ENCODE data around the gene NDOR1.
"Not testable (repeated sequence)": the region's sequence is repeated elsewhere in the genome, so short reads cannot be mapped to it uniquely, and the experiment has no call there.

NDOR1 gene

DNA sequence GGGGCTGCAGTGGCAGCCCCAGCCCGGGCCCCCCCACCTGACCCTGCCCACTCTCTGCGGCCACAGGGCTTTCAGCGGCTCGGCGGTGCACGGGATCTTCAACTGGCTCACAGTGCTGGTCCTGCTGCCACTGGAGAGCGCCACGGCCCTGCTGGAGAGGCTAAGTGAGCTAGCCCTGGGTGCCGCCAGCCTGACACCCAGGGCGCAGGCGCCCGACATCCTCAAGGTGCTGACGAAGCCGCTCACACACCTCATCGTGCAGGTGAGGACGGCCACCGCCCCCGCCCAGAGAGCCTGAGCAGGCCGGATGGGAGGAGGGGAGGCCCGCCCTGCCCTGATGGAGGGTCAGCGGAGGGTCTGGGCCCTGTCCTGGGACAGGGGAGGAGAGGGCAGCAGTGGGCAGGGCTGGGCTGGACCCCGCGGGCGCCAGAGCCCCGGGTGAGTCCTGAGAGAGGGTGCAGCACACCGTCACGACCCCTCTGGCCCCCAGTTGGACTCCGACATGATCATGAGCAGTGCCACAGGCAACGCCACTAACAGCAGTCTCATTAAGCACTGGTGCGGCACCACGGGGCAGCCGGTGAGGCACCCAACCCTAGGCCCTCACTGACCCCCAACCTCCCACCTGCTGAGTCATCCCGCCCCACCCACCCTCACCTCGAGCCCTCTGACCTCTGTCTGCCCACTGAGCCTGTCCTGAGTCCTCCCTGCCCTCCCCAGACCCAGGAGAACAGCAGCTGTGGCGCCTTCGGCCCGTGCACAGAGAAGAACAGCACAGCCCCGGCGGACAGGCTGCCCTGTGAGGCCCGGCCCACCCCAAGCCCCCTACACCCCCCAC, 27.9 kb downstream of the NDOR1 start:
- DNase-seq, result no peak

DNA sequence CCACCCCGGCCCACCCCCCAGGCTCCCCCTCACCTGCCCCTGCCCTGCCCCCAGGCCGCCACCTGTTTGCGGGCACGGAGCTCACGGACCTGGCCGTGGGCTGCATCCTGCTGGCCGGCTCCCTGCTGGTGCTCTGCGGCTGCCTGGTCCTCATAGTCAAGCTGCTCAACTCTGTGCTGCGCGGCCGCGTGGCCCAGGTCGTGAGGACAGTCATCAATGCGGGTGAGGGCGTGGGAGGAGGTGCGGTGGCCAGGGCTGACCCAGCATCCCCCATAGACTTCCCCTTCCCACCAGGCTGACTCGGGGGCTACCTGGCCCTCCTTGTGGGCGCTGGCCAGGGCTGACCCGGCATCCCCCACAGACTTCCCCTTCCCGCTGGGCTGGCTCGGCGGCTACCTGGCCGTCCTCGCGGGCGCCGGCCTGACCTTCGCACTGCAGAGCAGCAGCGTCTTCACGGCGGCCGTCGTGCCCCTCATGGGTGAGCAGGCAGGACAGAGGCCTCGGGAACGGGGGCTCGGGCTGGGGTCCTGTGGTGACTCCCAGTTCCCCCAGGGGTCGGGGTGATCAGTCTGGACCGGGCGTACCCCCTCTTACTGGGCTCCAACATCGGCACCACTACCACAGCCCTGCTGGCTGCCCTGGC, 28.7 kb downstream of the NDOR1 start:
- no peak for DNase-seq

DNA sequence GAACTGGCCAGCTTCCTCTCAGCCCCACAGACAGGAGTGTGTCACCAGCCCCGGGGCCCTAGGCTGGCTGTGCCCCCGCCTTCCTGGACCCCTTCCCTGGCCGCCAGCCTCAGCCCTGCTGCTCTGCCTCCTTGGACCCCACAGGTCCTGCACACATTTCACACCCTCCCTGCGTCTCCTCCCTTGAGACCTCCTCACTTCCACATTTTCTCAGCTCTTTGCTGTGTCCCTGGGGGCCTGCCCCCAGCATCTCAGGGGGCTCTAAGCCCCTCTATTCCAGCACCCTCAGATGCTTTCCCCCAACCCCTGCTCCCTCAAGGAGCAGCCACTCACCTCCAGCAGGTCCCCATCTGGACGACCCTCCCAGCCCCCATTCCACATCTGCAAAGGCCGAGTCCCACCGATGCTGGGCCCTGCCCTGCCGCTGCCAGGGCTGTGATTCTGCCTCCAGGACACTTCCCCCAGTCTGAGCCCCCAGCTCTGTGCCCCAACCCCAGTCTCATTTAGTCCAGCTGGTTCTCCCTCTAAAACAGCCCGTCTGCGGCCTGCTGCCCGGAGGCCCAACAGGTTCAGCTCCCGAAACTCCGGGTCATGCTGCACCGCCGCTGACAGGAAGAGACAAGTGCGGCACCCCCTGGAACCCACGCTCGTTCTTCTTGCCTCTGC, 29.4 kb downstream of the NDOR1 start:
- no peak for DNase-seq

DNA sequence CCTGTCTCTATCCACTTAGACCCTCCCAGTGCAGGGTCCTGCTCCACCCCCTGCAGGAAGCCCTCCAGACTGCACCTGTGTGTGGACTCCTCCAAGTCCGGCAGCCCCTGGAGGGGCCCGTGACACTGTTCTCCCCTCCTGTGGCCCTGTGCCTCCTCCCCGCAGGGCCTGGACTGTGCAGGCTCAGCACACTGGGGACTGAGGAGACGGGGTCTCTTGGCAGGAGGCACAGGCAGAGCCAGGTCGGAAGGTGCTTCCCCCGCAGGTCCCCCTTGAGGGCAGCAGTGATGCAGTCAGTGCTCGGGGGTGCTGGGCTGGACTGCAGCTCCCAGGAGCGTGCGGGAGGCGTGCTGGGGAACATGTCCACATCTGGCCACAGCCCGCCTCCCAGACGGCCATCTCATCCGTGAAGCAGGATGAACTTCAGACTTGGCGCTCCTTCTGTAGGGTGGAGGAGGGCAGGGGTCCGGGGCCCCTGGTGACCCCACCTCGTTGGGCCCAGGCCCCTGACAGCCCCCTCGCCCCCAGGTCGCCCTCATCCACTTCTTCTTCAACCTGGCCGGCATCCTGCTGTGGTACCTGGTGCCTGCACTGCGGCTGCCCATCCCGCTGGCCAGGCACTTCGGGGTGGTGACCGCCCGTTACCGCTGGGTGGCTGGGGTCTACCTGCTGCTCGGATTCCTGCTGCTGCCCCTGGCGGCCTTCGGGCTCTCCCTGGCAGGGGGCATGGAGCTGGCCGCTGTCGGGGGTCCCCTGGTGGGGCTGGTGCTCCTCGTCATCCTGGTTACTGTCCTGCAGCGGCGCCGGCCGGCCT, 30.1 kb downstream of the NDOR1 start:
- DNase-seq, result no peak

DNA sequence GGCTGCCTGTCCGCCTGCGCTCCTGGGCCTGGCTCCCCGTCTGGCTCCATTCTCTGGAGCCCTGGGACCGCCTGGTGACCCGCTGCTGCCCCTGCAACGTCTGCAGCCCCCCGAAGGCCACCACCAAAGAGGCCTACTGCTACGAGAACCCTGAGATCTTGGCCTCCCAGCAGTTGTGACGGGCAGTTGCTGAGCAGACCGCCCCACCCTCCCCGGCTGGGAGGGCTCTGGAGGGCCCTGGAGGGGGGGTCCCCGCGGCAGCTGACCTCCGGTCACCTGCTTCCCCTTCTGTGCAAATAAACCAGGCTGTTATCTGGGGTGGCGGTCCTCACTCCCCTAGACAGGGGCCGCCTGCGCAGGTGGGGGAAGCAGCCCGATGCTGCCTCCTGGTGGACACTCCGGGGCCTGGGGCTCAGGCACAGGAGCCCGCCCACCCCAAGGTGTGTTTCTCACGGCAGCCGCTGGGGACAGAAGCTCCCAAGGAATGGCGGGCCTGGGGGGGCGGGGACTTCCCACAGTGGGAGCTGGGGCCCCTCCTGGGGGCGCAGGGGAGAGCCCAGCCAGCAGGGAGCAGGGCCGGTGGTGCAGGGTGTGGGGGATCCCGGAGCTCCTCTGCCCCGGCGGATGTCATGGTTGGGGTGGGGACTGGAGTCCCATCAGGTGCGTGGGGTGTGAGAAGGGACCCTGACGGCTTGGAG, 30.9 kb downstream of the NDOR1 start:
- peak; percentile 73 for DNase-seq

DNA sequence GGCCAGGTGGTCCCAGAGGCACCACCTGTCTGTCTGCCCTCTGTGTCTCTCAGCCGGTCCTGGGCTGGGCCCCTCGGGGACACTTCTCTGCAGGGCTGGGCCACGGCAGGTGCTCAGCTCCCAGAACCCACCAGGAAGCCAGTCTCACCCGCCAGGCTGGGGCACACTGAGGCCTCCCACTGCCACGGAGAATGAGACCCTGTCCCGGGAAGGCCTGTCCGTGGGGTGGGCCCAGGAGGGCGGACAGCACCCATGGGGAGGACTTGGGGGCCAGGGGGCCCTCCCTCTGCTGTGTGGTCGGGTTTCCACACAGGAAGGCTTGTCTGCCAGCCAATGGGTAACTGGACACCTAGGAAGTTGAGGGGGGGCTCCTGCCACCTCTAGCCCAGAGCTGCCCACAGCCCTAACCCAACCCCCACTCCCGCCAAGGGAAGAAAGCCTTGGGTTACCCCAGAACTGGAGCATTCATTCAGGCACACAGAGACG, 31.5 kb downstream of the NDOR1 start:
- no peak for DNase-seq

DNA sequence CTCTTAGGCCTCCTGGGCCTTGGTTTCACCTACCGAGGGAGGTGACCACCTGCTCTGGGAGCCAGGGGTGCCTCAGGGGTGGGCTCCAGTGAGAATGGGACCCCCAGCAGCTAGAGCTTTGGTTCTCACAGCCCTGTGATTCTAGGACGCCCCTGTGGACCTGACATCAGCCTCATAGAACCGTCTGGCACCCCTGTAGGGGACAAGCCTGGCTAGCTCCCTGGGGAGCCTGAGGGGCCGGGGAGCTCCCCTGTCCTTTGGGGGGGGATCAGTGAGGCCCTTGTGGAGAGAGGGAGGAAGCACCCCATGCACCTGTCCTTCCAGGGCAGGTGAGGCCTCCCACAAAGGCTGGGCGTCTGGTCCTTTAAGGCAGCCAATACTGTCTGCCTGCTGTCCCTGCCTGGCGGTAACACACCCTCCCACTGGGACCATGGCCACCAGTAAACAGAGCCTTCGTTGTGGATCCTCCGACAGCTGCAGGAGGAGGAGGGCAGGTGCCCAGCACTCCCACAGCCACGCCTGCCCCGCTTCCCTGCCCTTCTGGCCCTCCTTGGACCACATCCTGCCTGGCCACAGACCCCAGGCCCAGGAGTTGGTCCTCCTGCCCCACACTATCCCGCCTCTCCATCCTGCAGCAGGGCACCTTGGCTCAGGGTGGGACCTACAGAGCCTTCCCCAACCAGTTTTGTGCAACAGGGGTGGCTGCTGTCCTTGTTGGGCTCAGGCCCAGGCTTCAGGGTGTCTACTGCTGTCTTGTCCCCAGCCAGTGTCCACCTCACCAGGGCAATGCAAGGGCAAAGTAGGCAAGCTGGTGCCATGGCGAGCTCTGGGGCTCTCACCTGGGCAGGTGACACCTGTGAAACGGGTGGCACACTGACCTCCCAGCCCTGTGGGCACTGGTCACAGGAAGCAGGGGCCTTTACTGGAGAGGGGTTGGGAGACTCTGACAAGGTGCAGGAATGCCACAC, 32.5 kb downstream of the NDOR1 start:
- no peak for DNase-seq

DNA sequence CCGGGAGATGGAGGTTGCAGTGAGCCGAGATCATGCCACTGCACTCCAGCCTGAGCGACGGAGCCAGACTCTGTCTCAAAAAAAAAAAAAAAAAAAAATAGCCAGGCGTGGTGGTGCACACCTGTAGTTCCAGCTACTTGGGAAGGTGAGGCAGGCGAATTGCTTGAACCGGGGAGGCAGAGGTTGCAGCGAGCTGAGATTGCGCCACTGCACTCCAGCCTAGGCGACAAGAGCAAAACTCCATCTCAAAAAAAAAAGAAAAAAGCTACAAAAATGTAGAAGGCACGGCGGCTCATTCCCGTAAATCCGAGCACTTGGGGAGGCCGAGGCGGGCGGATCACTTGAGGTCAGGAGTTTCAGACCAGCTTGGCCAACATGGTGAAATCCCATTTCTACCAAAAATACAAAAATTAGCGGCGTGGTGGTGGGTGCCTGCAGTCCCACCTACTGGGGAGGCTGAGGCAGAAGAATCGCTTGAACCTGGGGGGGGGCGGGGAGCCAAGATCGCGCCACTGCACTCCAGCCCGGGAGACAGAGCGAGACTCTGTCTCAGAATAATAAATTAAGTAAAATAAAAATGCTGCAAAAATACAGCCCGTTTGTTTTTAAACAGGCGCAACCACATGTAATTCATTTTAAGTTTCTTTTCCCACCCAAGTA, 34.2 kb downstream of the NDOR1 start:
- DNase-seq, result not testable (repeated sequence)

DNA sequence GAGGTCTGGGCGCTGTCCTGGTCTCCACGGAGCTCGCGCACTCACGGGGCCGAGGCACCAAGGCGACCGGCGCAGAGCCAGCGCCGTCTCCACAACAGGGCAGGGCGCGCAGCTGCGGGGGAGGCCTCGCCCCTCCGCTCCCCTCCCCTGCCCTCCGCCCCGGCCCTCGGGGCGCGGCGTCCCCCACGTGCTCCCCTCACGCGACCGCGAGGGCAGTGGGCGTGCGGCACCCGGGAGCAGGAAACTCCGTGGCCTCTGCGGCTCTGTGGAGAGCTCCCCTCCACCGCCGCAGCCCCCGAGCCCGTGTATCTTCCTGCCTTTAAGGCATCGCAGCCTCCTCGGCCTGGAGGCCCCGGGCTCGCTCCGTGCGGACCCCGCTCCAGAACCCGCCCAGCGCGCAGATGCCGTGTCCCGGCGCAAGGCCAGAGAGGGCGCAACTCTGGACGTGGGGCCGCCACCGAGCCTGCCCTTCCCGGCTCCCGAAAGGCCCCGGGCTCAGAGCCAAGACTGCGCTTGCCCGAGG, 34.9 kb downstream of the NDOR1 start:
- DNase-seq, result peak; percentile 54

DNA sequence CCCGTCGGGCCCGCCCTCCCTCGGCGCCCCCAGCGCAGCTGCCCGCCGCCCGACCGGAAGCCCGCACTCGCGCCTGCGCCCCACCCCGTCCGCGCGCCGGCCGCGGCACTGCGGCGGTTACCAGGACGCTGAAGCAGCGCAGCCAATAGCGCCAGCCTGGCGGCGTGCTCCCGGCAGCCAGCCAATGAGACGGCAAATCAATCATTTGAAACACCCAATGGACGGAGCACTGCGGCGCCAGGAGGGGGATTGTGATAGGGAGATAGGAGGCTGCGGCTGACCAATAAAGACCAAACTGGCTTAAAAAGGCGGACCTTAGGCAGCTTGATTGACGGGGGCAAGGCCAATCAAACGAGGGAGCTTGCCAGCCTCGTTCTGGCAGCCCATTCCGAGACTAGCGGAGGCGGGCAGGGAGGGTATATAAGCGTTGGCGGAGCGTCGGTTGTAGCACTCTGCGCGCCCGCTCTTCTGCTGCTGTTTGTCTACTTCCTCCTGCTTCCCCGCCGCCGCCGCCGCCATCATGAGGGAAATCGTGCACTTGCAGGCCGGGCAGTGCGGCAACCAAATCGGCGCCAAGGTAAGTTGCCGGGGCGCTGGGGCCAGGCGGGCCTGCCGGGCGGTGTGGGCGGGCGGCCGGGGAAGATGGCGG, 35.5 kb downstream of the NDOR1 start, which contains the start of gene TUBB4B:
TSS of gene TUBB4B (plus strand) at position 447 of the 649 bp plus-strand sequence. CDS start at position 521, 74 bp downstream.
- peak; percentile 100 for DNase-seq

DNA sequence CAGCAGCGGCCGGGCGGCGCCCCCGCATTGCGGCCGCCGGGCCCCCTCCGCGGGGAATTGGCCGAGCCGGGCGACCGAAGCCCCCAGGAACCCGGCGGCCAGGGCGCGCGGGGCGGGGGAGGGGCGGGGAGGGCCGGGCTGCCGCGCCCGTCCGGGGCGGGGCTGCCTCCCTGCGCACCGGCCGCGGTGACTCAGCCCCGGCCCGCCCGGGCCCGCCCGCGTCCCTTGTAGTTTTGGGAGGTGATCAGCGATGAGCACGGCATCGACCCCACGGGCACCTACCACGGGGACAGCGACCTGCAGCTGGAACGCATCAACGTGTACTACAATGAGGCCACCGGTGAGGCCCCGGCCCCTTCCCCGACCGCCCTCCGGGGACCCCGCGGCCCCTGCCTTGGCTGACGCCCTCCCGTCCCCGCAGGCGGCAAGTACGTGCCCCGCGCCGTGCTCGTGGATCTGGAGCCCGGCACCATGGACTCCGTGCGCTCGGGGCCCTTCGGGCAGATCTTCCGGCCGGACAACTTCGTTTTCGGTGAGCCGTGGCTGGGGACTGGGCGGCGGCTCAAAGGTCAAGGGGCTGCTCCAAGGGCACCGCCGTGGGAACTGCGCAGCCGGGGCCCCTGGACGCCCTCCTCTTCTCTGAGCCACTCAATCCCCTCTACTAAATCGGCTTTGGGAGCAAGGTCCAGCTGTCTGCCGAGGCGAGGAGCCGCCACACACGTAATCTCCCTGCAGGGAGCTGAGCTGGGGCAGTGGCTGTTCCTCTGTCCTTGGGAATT, 36.2 kb downstream of the NDOR1 start:
- DNase-seq, result peak; percentile 33

DNA sequence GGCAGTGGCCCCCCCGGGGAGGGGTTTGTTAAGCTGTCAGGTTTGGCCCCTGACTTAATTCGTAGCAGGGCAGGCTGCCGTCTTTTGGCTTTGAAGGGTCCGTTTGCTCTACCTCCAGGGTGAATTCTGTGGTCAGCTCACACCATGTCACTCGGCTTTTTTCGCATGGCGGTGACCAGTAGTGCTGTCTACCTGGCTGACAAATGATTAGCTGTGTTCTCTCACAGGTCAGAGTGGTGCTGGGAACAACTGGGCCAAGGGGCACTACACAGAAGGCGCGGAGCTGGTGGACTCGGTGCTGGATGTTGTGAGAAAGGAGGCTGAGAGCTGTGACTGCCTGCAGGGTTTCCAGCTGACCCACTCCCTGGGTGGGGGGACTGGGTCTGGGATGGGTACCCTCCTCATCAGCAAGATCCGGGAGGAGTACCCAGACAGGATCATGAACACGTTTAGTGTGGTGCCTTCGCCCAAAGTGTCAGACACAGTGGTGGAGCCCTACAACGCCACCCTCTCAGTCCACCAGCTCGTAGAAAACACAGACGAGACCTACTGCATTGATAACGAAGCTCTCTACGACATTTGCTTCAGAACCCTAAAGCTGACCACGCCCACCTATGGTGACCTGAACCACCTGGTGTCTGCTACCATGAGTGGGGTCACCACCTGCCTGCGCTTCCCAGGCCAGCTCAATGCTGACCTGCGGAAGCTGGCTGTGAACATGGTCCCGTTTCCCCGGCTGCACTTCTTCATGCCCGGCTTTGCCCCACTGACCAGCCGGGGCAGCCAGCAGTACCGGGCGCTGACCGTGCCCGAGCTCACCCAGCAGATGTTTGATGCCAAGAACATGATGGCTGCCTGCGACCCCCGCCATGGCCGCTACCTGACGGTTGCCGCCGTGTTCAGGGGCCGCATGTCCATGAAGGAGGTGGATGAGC, 37.0 kb downstream of the NDOR1 start:
- DNase-seq, result no peak

DNA sequence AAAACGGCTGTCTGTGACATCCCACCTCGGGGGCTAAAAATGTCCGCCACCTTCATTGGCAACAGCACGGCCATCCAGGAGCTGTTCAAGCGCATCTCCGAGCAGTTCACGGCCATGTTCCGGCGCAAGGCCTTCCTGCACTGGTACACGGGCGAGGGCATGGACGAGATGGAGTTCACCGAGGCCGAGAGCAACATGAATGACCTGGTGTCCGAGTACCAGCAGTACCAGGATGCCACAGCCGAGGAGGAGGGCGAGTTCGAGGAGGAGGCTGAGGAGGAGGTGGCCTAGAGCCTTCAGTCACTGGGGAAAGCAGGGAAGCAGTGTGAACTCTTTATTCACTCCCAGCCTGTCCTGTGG, 37.7 kb downstream of the NDOR1 start:
- DNase-seq, result not testable (repeated sequence)

DNA sequence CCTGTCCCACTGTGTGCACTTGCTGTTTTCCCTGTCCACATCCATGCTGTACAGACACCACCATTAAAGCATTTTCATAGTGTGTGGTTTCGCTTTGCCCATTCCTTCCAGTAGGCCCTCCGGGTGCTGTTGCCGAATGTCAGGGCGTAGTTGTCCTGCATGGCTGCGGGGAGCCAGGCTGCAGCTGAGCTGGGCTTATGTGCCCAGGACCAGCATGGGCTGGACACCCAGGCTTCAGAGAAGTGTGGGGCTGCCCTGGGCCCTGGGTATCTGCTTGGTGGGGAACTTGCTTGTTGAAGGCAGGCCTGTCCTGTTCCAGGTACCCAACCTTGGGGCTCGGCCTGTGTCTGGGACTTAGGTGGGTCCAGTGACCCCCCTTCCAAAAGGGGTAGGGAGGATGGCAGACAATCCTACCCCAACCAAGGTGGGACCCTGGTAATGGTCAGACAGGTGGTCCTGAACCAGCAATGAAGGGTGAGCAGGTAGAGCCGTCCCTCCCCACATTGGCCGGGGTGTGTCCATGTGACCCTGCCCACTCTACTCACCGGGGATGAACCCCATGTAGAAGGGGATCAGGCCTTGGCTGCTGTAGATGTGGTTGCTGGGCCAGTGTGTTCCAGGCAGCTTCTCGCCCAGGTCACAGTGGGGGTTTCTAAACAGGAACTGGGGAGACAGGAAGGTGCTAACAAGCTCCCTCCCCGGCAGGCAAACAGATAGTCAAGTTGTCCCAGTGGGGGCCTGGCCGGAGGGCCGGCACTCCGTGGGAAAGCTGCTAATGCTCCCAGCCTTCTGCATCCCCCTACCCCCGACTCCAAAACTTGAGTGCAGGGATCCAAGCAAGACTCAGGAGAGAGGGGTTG, 38.4 kb downstream of the NDOR1 start:
- no peak for DNase-seq

DNA sequence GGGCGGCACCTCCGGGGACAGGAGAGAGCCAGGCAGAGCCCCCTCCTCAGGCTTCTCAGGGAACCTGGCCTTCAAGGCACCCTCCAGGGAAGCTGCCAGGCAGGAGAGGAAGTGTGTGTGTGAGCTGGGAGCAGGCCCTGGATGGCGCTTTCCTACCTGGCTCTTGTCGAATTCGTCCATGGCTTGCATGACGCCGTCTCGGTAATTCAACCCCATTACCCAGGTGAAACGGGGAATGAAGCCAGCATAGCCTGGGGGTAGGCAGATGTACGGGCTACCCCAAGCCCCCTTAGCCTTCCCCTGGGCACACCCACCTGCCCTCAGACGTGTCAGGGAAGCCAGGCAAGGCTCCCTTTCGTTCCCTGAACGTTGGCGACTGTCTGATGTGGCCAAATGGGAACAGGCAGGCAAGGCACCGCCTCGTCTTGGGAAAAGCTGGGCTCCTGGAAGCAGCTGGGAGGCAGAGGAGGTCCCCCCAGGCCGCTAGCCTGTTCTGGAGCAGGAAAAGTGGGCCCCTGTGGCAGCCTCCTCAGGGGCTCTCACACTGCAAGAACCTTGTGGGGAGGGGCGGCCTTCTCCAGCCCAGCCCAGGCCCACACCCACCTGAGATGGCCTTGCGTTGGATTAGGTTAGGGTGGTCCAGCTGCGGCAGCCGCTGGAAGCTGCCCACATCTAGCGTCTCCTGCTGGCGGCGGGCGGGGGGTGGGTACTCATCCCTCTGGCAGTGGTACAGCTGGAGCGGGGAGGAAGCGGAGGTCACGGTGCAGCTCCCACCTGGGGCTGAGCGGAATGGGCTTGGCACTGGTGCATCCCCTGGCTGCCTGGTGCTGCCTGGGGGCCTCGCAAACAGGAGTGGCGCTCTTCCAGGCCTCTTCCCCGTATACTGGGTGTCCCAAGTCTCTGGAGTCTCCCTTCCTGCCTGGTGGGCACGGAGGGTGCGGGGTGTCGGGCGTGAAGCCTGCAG, 39.3 kb downstream of the NDOR1 start:
- DNase-seq, result no peak

Measured in fibroblast of upper back skin (primary cell).